ENCODE measurements around the gene NPAT.
"Not testable (repeated sequence)": the region's sequence is repeated elsewhere in the genome, so short reads cannot be mapped to it uniquely, and the experiment has no call there.

The NPAT gene

DNA sequence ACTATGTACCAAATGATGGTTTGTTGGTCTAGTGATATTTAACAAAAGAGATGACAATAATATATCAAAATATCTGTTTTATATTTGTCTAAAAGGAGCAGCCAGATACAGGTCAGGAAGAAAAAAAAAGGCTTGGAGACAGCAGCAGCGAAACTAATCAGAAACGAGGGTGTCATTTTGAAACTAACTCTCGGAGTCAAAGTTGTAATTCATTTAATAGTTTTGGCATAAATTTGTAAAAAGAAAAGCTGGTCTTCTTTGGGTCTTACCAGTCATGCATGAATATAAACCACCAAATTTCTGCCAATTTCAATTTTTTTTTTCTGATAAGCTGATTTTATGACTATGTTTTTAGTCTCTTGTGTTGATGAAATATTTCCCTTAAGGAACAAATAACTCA is 25.5 kb downstream of the NPAT start:
- in situ Hi-C loops (cut with HindIII; ENCODE audit: low sequenced_read_pairs), result no loop called here
- TF ChIP-seq, protein P1, sequence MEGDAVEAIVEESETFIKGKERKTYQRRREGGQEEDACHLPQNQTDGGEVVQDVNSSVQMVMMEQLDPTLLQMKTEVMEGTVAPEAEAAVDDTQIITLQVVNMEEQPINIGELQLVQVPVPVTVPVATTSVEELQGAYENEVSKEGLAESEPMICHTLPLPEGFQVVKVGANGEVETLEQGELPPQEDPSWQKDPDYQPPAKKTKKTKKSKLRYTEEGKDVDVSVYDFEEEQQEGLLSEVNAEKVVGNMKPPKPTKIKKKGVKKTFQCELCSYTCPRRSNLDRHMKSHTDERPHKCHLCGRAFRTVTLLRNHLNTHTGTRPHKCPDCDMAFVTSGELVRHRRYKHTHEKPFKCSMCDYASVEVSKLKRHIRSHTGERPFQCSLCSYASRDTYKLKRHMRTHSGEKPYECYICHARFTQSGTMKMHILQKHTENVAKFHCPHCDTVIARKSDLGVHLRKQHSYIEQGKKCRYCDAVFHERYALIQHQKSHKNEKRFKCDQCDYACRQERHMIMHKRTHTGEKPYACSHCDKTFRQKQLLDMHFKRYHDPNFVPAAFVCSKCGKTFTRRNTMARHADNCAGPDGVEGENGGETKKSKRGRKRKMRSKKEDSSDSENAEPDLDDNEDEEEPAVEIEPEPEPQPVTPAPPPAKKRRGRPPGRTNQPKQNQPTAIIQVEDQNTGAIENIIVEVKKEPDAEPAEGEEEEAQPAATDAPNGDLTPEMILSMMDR (IDR thresholded peaks at IDR 0.05; ENCODE audit: low read depth, low read length, missing control alignments), result no peak
- H3K4me3 ChIP-seq (ENCODE audit: low read depth, low read length), result no peak overlapping the region
- no peak for DNase-seq (ENCODE audit: low read depth)

DNA sequence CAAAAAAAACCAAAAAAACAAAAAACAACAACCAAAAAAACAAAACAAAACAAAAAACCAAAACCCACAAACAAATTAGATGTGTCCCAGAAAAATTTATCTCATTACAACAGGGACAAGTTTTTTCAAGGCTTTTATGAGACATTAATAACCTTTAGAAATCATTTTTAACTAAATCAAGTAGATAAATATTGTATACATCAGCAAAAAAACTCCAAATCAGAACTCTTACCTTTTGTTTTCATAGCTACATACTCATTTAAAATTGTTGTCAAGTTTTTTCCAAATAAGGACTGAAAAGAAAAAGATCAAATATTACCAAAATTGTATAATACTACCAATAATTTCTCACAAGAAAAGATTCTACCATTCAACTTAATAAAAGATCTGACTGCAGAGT is 28.7 kb downstream of the NPAT start:
- DNase-seq (ENCODE audit: low read depth), result no peak
- TF ChIP-seq, protein P1 (IDR thresholded peaks at IDR 0.05; ENCODE audit: low read depth, low read length, missing control alignments), result no peak
- in situ Hi-C loops (cut with HindIII; ENCODE audit: low sequenced_read_pairs), result no loop called here
- no peak overlapping the region for H3K4me3 ChIP-seq (ENCODE audit: low read depth, low read length)

DNA sequence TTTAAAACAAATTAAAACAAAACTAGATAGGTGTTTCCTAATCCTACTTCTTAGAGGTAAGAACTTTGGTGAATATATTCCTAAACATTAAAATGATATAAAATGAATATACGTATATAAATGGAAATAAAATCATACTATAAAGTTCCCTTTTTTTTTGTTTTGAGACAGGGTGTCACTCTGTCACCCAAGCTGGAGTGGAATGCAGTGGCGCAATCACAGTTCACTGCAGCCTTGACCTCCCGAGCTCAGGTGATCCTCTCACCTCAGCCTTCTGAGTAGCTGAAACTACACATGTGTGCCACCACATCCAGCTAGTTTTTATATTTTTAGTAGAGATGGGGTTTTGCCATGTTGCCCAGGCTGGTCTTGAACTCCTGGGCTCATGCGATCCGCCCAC is 44.9 kb downstream of the NPAT start:
- DNase-seq (ENCODE audit: low read depth), result no peak
- in situ Hi-C loops (cut with HindIII; ENCODE audit: low sequenced_read_pairs), result no loop called here
- TF ChIP-seq, protein P1 (IDR thresholded peaks at IDR 0.05; ENCODE audit: low read depth, low read length, missing control alignments), result no peak
- H3K4me3 ChIP-seq (ENCODE audit: low read depth, low read length), result no peak overlapping the region

DNA sequence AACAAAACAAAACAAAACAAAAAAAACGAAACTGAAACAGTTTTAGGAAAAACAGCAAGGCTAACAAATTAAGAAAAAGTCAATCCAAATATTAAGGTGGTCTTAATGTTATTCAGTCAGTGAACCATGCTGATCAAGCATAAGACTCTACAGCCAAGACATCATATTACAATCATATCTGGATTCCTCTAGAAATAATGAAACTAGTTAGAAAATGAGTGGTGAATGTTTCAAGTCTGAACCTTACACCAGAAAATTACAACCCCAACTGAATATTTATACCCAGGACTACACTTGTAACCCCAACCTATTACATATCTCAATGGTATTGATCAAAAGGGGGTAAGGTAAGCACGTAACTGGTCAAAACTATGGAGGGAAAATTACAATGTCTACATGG is 52.3 kb downstream of the NPAT start:
- no peak for DNase-seq (ENCODE audit: low read depth)
- in situ Hi-C loops (cut with HindIII; ENCODE audit: low sequenced_read_pairs), result loop anchor here (5.0 kb wide), 1 partner anchor 38 kb away; no protein-coding TSS in a partner anchor
- H3K4me3 ChIP-seq (ENCODE audit: low read depth, low read length), result no peak overlapping the region
- TF ChIP-seq, protein P1 (IDR thresholded peaks at IDR 0.05; ENCODE audit: low read depth, low read length, missing control alignments), result no peak

DNA sequence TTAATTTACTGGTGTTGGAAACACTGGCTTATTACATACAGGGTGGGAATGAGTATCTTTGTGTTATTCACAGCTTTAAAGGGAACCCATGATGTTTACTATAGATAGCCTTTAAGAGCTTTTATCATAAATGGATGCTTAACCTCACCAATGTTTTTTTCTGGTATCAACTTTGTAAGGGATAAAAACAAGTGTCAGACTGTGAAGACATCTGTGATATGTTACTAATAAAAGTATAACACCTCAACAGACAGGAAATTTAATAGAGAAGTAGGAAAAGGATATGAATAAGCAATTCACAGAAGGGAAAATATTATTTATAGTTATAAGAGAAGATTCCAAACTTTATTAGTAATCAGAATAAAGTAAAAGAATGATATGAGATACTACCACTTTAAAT is 54.8 kb downstream of the NPAT start:
- TF ChIP-seq, protein P1 (IDR thresholded peaks at IDR 0.05; ENCODE audit: low read depth, low read length, missing control alignments), result no peak
- no peak for DNase-seq (ENCODE audit: low read depth)
- in situ Hi-C loops (cut with HindIII; ENCODE audit: low sequenced_read_pairs), result no loop called here
- H3K4me3 ChIP-seq (ENCODE audit: low read depth, low read length), result no peak overlapping the region

DNA sequence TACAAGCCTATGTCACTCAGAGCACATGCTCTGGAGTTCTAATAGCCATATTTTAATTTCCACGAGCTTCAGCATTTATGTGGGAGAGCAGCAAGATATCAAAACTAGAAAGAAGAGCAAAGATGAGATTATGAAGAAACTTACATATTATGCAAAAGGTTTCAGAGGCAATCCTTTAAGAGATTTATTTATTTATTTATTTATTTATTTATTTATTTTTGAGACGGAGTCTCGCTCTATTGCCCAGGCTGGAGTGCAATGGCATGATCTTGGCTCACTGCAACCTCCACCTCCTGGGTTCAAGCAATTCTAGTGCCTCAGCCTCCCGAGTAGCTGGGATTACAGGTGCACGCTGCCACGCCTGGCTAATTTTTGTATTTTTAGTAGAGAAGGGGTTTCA is 59.6 kb downstream of the NPAT start:
- in situ Hi-C loops (cut with HindIII; ENCODE audit: low sequenced_read_pairs); H3K4me3 ChIP-seq (ENCODE audit: low read depth, low read length); DNase-seq (ENCODE audit: low read depth): not testable (repeated sequence)

DNA sequence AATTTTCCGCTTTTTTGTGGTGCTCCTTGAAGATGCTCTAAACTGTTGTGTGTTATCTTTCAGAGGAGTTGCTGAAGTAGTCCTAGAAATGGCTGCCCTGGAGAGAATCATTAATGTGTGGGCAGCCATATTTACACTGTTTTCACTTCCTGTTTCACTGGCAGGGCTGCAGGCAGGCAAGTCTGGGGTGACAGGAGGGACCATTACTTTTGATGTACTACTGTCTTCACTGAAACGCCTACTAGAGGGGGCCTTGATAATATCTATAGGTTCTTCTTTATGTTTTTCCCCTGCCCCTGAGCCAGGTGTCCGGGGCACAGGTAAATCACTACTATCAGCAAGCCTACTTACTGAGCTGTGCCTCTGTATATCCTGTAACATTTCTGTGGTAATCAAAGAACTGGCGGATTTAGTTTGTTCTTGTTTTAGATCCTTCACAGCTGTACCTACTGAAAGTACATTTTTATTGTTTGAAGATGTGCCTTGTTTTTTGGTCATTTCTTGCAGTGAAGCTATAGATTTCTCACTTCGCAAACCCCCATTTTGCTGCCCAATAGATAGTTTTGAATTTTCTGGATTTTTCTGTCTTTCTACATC is 61.4 kb downstream of the NPAT start:
- TF ChIP-seq, protein P1 (IDR thresholded peaks at IDR 0.05; ENCODE audit: low read depth, low read length, missing control alignments), result no peak
- H3K4me3 ChIP-seq (ENCODE audit: low read depth, low read length), result no peak overlapping the region
- no peak for DNase-seq (ENCODE audit: low read depth)
- in situ Hi-C loops (cut with HindIII; ENCODE audit: low sequenced_read_pairs), result no loop called here

All from astrocyte of the cerebellum (primary cell).